SK-MEL-5 (cell line): ENCODE measurements around the gene GSN. TPM values are rescaled to one million over a fixed set of nuclear protein-coding genes. Genes with fewer than 3 reads are reported as not detected.
"Not testable (repeated sequence)": the region's sequence is repeated elsewhere in the genome, so short reads cannot be mapped to it uniquely, and the experiment has no call there.

Experiments
- DNase-seq: peaks from one replicate; pipeline ENCODE4 v3.0.0-alpha.2; 2016; ENCODE audit warnings: low read depth, low spot score
- in situ Hi-C: cut with HindIII; loops from 2 replicates; pipeline ENCODE4 v1.10.0; 2016; ENCODE audit warnings: low sequenced_read_pairs, high pct_unique_total_duplicates, low pct_unique_long_range_greater_than_20kb
- total RNA-seq: library from RNA; depleted of rRNA; stranded (reverse); fragments of >200 nt; shearing (Covaris generic); gene quantifications from 2 replicates; pipeline ENCODE4 v1.2.3, GENCODE V29; 2014

GSN gene
- total RNA-seq, 1 experiment from 2014 or later, result 343 TPM

- in situ Hi-C loops, result no loop called here
- no peak for DNase-seq
These were observed 14.5 kb downstream of the GSN start for GRCh38 chr9:121282277-121283079.

- in situ Hi-C loops, result no loop called here
- no peak for DNase-seq
These were observed 15.1 kb downstream of the GSN start for GRCh38 chr9:121283080-121283398.

- DNase-seq, result no peak
- in situ Hi-C loops, result no loop called here
These were observed 16.1 kb downstream of the GSN start for GRCh38 chr9:121283856-121284732.

GRCh38 chr9:121284733-121285451 lies 16.9 kb downstream of the GSN start:
- DNase-seq, result no peak
- in situ Hi-C loops, result no loop called here

- in situ Hi-C loops, result no loop called here
- peak; percentile 79 for DNase-seq
These were observed 18.1 kb downstream of the GSN start for GRCh38 chr9:121285835-121286687.

GRCh38 chr9:121286688-121286972 lies 18.7 kb downstream of the GSN start:
- in situ Hi-C loops, result no loop called here
- no peak for DNase-seq

GRCh38 chr9:121286973-121287741 lies 19.2 kb downstream of the GSN start:
- peak; percentile 97 for DNase-seq
- in situ Hi-C loops, result no loop called here

GRCh38 chr9:121288673-121289025 lies 20.7 kb downstream of the GSN start:
- no peak for DNase-seq
- in situ Hi-C loops, result no loop called here

- peak; percentile 68 for DNase-seq
- in situ Hi-C loops, result no loop called here
These were observed 21.2 kb downstream of the GSN start for GRCh38 chr9:121289026-121289771.

GRCh38 chr9:121289772-121290370 lies 21.9 kb downstream of the GSN start:
- in situ Hi-C loops, result no loop called here
- no peak for DNase-seq

- DNase-seq, in situ Hi-C loops: not testable (repeated sequence)
These were observed 23.6 kb downstream of the GSN start for GRCh38 chr9:121291536-121291935.

GRCh38 chr9:121292051-121292450 lies 24.1 kb downstream of the GSN start:
- no peak for DNase-seq
- in situ Hi-C loops, result no loop called here

- in situ Hi-C loops, result no loop called here
- DNase-seq, result peak; percentile 87
These were observed 24.9 kb downstream of the GSN start for GRCh38 chr9:121292801-121293241.

GRCh38 chr9:121294151-121294743 lies 26.3 kb downstream of the GSN start:
- in situ Hi-C loops, result no loop called here
- no peak for DNase-seq

GRCh38 chr9:121294866-121295661 lies 27.1 kb downstream of the GSN start:
- no peak for DNase-seq

More at GRCh38 chr9:121294866-121295661, 27.1 kb downstream of the GSN start:
- in situ Hi-C loops, result no loop called here
